SIG-M5 (cell line): ENCODE data around the gene PARN.
"Not testable (repeated sequence)": the region's sequence is repeated elsewhere in the genome, so short reads cannot be mapped to it uniquely, and the experiment has no call there.

ENCODE experiments used
- DNase-seq: peaks from one replicate; lab custom pipeline; 2025; lab: John Stamatoyannopoulos, UW

Gene PARN

GRCh38 chr16:14629919-14630619 lies at the start of gene PARN:
Gene PARN (minus strand): TSS chr16:14630260. CDS start chr16:14630125, 135 bp downstream.
- DNase-seq, result peak; percentile 83

- DNase-seq, result no peak
Observed at GRCh38 chr16:14678748-14679497, 48.9 kb upstream of the PARN start.

- DNase-seq, result no peak
Observed at GRCh38 chr16:14677627-14678026, 47.6 kb upstream of the PARN start.

- no peak for DNase-seq
Observed at GRCh38 chr16:14676633-14677032, 46.6 kb upstream of the PARN start.

GRCh38 chr16:14672403-14672971 lies 42.4 kb upstream of the PARN start:
- DNase-seq, result no peak

- no peak for DNase-seq
Observed at GRCh38 chr16:14669776-14670175, 39.7 kb upstream of the PARN start.

GRCh38 chr16:14668556-14669223 lies 38.6 kb upstream of the PARN start:
- DNase-seq, result no peak

GRCh38 chr16:14667347-14668266 lies 37.5 kb upstream of the PARN start:
- DNase-seq, result no peak

GRCh38 chr16:14658063-14658462 lies 28.0 kb upstream of the PARN start:
- no peak for DNase-seq

GRCh38 chr16:14652726-14653125 lies 22.7 kb upstream of the PARN start:
- no peak for DNase-seq

- DNase-seq, result no peak
Observed at GRCh38 chr16:14650629-14651028, 20.6 kb upstream of the PARN start.

- DNase-seq, result no peak
Observed at GRCh38 chr16:14649816-14650215, 19.8 kb upstream of the PARN start.

- no peak for DNase-seq
Observed at GRCh38 chr16:14641926-14642325, 11.9 kb upstream of the PARN start.

- no peak for DNase-seq
Observed at GRCh38 chr16:14641206-14641605, 11.1 kb upstream of the PARN start.

- no peak for DNase-seq
Observed at GRCh38 chr16:14640538-14640937, 10.5 kb upstream of the PARN start.

GRCh38 chr16:14636951-14637240 lies 6.8 kb upstream of the PARN start:
- DNase-seq, result not testable (repeated sequence)

- not testable (repeated sequence) for DNase-seq
Observed at GRCh38 chr16:14636179-14636950, 6.3 kb upstream of the PARN start.

GRCh38 chr16:14635395-14636165 lies 5.5 kb upstream of the PARN start:
- DNase-seq, result no peak

- DNase-seq, result no peak
Observed at GRCh38 chr16:14634389-14634725, 4.3 kb upstream of the PARN start.
